Trophoblast cell (in vitro differentiated cells and primary cell): ENCODE measurements around the gene ACVR2A. TPM values are rescaled to one million over a fixed set of nuclear protein-coding genes. Genes with fewer than 3 reads are reported as not detected.
A peak's percentile ranks its signal among the peaks of the same experiment; 100 is the strongest.

Source experiments
- DNase-seq, 2 donors: peaks; one replicate each; pipeline ENCODE4 v3.0.0-alpha.2; 2016
- H2AFZ ChIP-seq: 2 replicates; pipeline ENCODE4 v1.6.1; 2013; ENCODE audit warnings: low read length, moderate library complexity, mild to moderate bottlenecking; ENCODE audit not compliant: insufficient read depth, poor library complexity
- H2AK5ac ChIP-seq: 2 replicates; pipeline ENCODE4 v1.6.1; 2013; ENCODE audit warnings: mild to moderate bottlenecking, low read length
- H2BK120ac ChIP-seq: 2 replicates; pipeline ENCODE4 v1.6.1; 2013; ENCODE audit warnings: low read length, mild to moderate bottlenecking, moderate library complexity; ENCODE audit not compliant: insufficient read depth, poor library complexity
- H2BK12ac ChIP-seq: 2 replicates; pipeline ENCODE4 v1.6.1; 2013; ENCODE audit warnings: mild to moderate bottlenecking, low read length, moderate library complexity
- H2BK5ac ChIP-seq: 2 replicates; pipeline ENCODE4 v1.6.1; 2013; ENCODE audit warnings: low read length, low read depth, moderate library complexity, mild to moderate bottlenecking; ENCODE audit not compliant: poor library complexity
- H3K14ac ChIP-seq: 2 replicates; pipeline ENCODE4 v1.6.1; 2013; ENCODE audit warnings: mild to moderate bottlenecking, low read length
- H3K18ac ChIP-seq: 2 replicates; pipeline ENCODE4 v1.6.1; 2013; ENCODE audit warnings: mild to moderate bottlenecking, low read length
- H3K23ac ChIP-seq: 2 replicates; pipeline ENCODE4 v1.6.1; 2013; ENCODE audit warnings: low read length
- H3K27ac ChIP-seq: 2 replicates; pipeline ENCODE4 v1.5.1; 2013; ENCODE audit warnings: low read depth, mild to moderate bottlenecking, inconsistent platforms, low read length, moderate library complexity
- H3K27me3 ChIP-seq: 2 replicates; pipeline ENCODE4 v1.6.1; 2013; ENCODE audit warnings: inconsistent platforms, mild to moderate bottlenecking, low read length, moderate library complexity; ENCODE audit not compliant: insufficient read depth
- H3K36me3 ChIP-seq, 2 experiments: 1 replicate in 1 of 2; 2 replicates in 1 of 2; pipeline ENCODE4 v1.6.1; 2013; ENCODE audit warnings: low read length in 2 of 2, mild to moderate bottlenecking in 2 of 2, moderate library complexity in 1 of 2; ENCODE audit not compliant: insufficient read depth in 2 of 2, control insufficient read depth in 1 of 2
- H3K4ac ChIP-seq: 2 replicates; pipeline ENCODE4 v1.6.1; 2013; ENCODE audit warnings: low read depth, mild to moderate bottlenecking, low read length, moderate library complexity
- H3K4me1 ChIP-seq, 2 experiments: 1 replicate in 1 of 2; 2 replicates in 1 of 2; pipeline ENCODE4 v1.6.1; 2013; ENCODE audit warnings: low read length in 2 of 2, mild to moderate bottlenecking in 2 of 2, moderate library complexity in 1 of 2; ENCODE audit not compliant: insufficient read depth in 2 of 2, control insufficient read depth in 1 of 2
- H3K4me2 ChIP-seq: 2 replicates; pipeline ENCODE4 v1.6.1; 2013; ENCODE audit warnings: inconsistent platforms, mild to moderate bottlenecking, low read length, moderate library complexity
- H3K4me3 ChIP-seq: 2 replicates; pipeline ENCODE4 v1.5.1; 2013; ENCODE audit warnings: mild to moderate bottlenecking, low read depth, low read length, inconsistent platforms
- H3K79me1 ChIP-seq: one replicate; pipeline ENCODE4 v1.6.1; 2013; ENCODE audit warnings: low read length
- H3K79me2 ChIP-seq: 2 replicates; pipeline ENCODE4 v1.6.1; 2013; ENCODE audit warnings: low read length, mild to moderate bottlenecking; ENCODE audit not compliant: control insufficient read depth, insufficient read depth, poor library complexity
- H3K9ac ChIP-seq: 2 replicates; pipeline ENCODE4 v1.6.1; 2013; ENCODE audit warnings: mild to moderate bottlenecking, low read length
- H3K9me3 ChIP-seq: 2 replicates; pipeline ENCODE4 v1.6.1; 2013; ENCODE audit warnings: low read depth, mild to moderate bottlenecking, control low read depth, inconsistent platforms, low read length; ENCODE audit not compliant: insufficient read depth
- H4K12ac ChIP-seq: 2 replicates; pipeline ENCODE4 v1.6.1; 2013; ENCODE audit warnings: low read depth, mild to moderate bottlenecking, low read length, moderate library complexity
- H4K8ac ChIP-seq: 2 replicates; pipeline ENCODE4 v1.6.1; 2013; ENCODE audit warnings: low read depth, mild to moderate bottlenecking, low read length, moderate library complexity
- H4K91ac ChIP-seq: one replicate; pipeline ENCODE4 v1.6.1; 2013; ENCODE audit warnings: low read depth, mild to moderate bottlenecking, low read length, moderate library complexity
- WGBS: extraction: QIAGEN DNeasy Blood & Tissue Kit; methylation state at CpG from one replicate; pipeline ENCODE4 v1.1.7; 2013; ENCODE audit warnings: missing lambda C conversion rate; ENCODE audit not compliant: insufficient read length, insufficient coverage; ENCODE audit errors: extremely low coverage; 5-methylcytosine and 5-hydroxymethylcytosine counted together
- polyA plus RNA-seq: library from polyadenylated mRNA; stranded (reverse); fragments of 200-250 nt; gene quantifications from 2 replicates; pipeline ENCODE4 v1.2.3, GENCODE V29; 2013

The ACVR2A gene
- 13.6 and 14.8 TPM in 2 replicates for polyA plus RNA-seq

DNA sequence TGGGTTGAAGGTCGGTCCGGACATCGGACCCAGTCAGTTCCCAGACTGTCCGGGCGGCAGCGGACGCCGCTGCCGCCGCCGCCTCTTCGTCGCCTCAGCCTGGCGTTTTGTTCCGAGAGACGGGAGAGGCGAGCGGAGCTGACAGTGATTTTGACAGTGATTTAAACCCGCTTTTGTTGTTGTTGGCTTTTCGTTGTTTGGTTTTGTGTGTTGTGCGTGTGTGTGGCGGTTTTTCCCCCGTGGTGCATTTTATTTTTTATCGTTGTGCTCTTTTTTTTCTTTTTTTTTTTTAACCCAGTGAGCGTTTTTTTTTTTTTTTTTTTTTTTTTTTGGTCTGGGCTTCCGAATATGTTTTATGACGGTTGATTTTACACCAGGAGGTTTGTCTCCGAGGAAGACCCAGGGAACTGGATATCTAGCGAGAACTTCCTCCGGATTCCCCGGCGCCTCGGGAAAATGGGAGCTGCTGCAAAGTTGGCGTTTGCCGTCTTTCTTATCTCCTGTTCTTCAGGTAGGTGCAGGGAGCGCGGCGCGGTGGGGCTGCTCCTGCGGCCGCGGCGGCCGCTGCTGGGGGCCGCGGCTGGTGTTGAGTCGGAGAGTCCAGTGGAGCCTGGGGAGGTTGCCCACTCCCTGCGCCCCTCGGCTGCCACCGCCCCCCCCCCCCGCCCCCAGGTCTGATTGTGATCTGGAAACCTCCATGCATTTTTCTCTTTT lies at the start of gene ACVR2A:
Gene ACVR2A (plus strand): TSS at position 333 of the 714 bp plus-strand sequence. CDS start 124 bp downstream, at position 457.
- Histone ChIP-seq H3K9me3 (no peaks in the 10 kb centered on the region), H4K12ac (peak within 1 kb of the TSS; percentile 88), H3K14ac (peak within 1 kb of the TSS; percentile 93), H2AFZ (peak within 1 kb of the TSS; percentile 92), H3K23ac (no peak within 1 kb of the TSS), H3K79me1 (peaks cover 12% of the 10 kb centered on the region), H3K4me2 (peak within 1 kb of the TSS; percentile 99), H3K18ac (peak within 1 kb of the TSS; percentile 98), H3K4ac (peak within 1 kb of the TSS; percentile 92), H3K36me3 (no peaks in the 10 kb centered on the region), H3K9ac (peak within 1 kb of the TSS; percentile 94), H2BK120ac (peak within 1 kb of the TSS; percentile 75), H2BK5ac (peak within 1 kb of the TSS; percentile 89), H2AK5ac (no peak within 1 kb of the TSS), H4K8ac (peak within 1 kb of the TSS; percentile 96), H3K4me3 (peak within 1 kb of the TSS; percentile 85), H3K79me2 (peaks cover 8% of the 10 kb centered on the region), H4K91ac (peak within 1 kb of the TSS; percentile 97), H3K27me3 (no peaks in the 10 kb centered on the region), H3K27ac (peak within 1 kb of the TSS; percentile 100), H2BK12ac (no peak within 1 kb of the TSS), H3K4me1 (peaks cover 0 to 2% of the 10 kb centered on the region in 2 experiments)
- DNase-seq = peak; percentile 26 to 60
- no CpG with 5 or more reads among the region's 51 CpGs for WGBS

DNA sequence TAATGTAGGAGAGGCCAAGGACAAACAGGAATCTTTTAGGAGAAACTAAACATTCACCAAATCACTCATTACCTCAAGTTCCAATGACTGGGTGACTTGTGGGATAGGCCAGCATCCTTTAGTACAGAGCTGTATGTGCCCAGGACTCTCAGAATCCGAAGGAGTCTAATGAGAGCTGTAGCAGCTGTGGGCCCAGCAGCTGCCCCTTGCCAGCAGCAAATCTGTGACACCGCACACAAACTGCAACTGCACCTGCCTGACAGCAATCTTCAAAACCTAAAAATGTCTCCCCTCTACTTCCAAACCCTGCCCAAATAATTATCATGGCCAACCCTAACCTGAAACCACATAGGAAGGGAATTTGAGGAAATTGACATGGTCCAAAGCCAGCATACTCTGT lies 44.5 kb upstream of the ACVR2A start:
- H3K23ac ChIP-seq = no peak overlapping the region
- H3K4me2 ChIP-seq = no peak overlapping the region
- no peaks in the 10 kb centered on the region for H3K4me1 ChIP-seq
- H2BK12ac ChIP-seq = no peak overlapping the region
- no peak overlapping the region for H2BK120ac ChIP-seq
- no peaks in the 10 kb centered on the region for H3K9me3 ChIP-seq
- H4K12ac ChIP-seq = no peak overlapping the region
- H2AFZ ChIP-seq = no peak overlapping the region
- no peak overlapping the region for H4K8ac ChIP-seq
- WGBS = no CpG with 5 or more reads among the region's 2 CpGs
- no peak overlapping the region for H2AK5ac ChIP-seq
- no peak for DNase-seq
- no peaks in the 10 kb centered on the region for H3K36me3 ChIP-seq
- no peak overlapping the region for H3K14ac ChIP-seq
- no peak overlapping the region for H4K91ac ChIP-seq
- no peak overlapping the region for H3K4ac ChIP-seq
- H3K27me3 ChIP-seq = no peaks in the 10 kb centered on the region
- H2BK5ac ChIP-seq = no peak overlapping the region
- H3K79me1 ChIP-seq = no peaks in the 10 kb centered on the region
- H3K27ac ChIP-seq = no peak overlapping the region
- H3K79me2 ChIP-seq = no peaks in the 10 kb centered on the region
- no peak overlapping the region for H3K18ac ChIP-seq
- H3K4me3 ChIP-seq = no peak overlapping the region
- H3K9ac ChIP-seq = no peak overlapping the region

GRCh38 chr2:147806846-147807245 lies 38.0 kb upstream of the ACVR2A start:
- WGBS = no CpG with 5 or more reads among the region's 1 CpG
- no peak overlapping the region for H3K9ac ChIP-seq
- H2AK5ac ChIP-seq = no peak overlapping the region
- H3K4me2 ChIP-seq = no peak overlapping the region
- H3K14ac ChIP-seq = no peak overlapping the region
- no peak overlapping the region for H3K18ac ChIP-seq
- DNase-seq = peak; percentile 77 to 85
- H3K9me3 ChIP-seq = no peaks in the 10 kb centered on the region
- H3K27me3 ChIP-seq = no peaks in the 10 kb centered on the region
- no peak overlapping the region for H2BK12ac ChIP-seq
- no peak overlapping the region for H2BK5ac ChIP-seq
- no peak overlapping the region for H3K4me3 ChIP-seq
- no peak overlapping the region for H3K23ac ChIP-seq
- peaks cover 3 to 6% of the 10 kb centered on the region in 2 experiments for H3K4me1 ChIP-seq
- H3K79me1 ChIP-seq = peaks cover 3% of the 10 kb centered on the region
- H3K36me3 ChIP-seq = no peaks in the 10 kb centered on the region
- no peak overlapping the region for H2BK120ac ChIP-seq
- H4K8ac ChIP-seq = no peak overlapping the region
- no peak overlapping the region for H3K4ac ChIP-seq
- no peak overlapping the region for H4K91ac ChIP-seq
- no peak overlapping the region for H2AFZ ChIP-seq
- H3K79me2 ChIP-seq = no peaks in the 10 kb centered on the region
- H4K12ac ChIP-seq = no peak overlapping the region
- H3K27ac ChIP-seq = no peak overlapping the region

DNA sequence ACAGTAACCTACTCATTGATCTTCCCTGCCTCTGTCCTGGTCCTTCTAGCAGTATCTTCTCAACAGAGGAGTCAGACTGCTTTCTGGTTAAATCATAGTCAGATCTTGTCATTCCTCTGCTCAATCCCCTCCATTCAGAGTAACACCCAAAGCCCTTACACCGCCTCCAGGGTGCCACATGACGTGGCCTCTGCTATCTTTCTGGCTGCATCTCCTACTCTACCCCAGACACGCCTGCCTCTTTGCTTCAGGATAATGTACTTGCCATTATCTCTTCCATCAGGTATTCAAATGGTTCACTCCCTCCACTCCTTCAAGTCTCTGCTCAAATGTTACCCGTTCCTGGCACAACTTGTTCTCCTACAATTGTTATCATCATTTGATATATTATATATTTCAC lies 36.3 kb upstream of the ACVR2A start:
- peak; percentile 69 to 80 for DNase-seq
- Histone ChIP-seq H3K18ac (no peak overlapping the region), H2BK12ac (no peak overlapping the region), H3K9ac (no peak overlapping the region), H2BK5ac (no peak overlapping the region), H3K4me2 (no peak overlapping the region), H3K79me2 (no peaks in the 10 kb centered on the region), H3K79me1 (peaks cover 3% of the 10 kb centered on the region), H4K8ac (peak overlapping the region; percentile 19), H3K14ac (no peak overlapping the region), H3K4me1 (peaks cover 3 to 6% of the 10 kb centered on the region in 2 experiments), H3K9me3 (no peaks in the 10 kb centered on the region), H4K12ac (no peak overlapping the region), H3K27me3 (no peaks in the 10 kb centered on the region), H2AK5ac (no peak overlapping the region), H2AFZ (no peak overlapping the region), H2BK120ac (no peak overlapping the region), H3K23ac (no peak overlapping the region), H3K4me3 (no peak overlapping the region), H3K36me3 (no peaks in the 10 kb centered on the region), H3K4ac (no peak overlapping the region), H4K91ac (no peak overlapping the region), H3K27ac (no peak overlapping the region)
- no CpG with 5 or more reads among the region's 4 CpGs for WGBS
